Measurements from ENCODE around the gene SLC30A9.

The SLC30A9 gene

DNA sequence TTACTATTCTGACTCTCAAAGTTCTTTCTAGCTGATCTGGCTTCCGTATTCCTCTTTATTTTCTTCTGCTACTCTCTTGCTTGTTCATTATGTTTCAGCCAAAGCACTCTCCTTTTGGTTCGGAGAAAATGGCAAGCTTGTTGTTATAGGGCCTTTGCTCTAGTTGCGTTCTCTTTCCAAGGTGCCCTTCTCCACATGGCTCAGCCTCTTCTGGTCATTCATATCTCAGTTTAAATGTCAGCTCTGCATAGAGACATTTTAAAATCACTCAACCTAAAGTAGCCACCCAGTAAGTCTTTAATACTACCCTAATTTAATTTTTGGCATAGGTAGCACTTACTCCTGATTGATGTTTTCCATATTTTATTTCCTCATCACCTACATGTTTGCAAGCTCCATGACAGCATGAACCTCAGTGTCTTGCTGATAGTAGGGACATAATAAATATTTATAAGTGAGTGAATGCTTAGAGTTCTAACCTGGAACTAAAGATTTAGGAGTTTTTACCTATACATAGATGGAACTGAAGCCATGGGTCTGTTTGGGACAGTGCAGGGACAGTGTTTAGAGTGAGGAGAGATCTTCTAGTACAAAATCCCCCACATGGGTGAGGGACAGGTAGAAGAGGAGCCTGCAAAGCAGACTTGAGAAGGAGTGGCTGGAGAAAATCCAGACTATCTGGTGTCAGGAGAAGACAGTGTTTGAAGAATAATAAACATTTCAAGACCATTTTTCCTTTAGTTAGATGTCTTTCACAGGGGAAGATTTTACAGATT is 17.9 kb downstream of the SLC30A9 start:
- DNase-seq, result no peak

DNA sequence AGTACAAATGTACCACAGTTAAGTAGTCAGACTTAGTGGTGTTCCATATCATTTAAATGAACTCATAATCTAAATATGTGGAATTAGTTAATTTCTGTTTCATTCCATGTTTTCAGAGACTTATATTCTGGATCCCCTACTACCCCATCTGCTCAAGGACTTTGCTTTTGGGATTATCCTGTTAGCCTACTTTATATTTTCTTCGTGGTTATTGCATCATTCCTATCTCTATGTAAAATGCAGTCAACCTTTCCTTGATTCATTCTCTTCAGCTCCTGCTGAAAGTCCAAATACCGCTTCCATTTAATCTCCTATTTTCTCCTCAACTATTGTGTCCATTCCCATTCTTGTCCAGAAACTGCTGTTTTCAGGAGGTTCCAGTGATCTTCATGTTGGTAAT is 25.1 kb downstream of the SLC30A9 start:
- no peak for DNase-seq

DNA sequence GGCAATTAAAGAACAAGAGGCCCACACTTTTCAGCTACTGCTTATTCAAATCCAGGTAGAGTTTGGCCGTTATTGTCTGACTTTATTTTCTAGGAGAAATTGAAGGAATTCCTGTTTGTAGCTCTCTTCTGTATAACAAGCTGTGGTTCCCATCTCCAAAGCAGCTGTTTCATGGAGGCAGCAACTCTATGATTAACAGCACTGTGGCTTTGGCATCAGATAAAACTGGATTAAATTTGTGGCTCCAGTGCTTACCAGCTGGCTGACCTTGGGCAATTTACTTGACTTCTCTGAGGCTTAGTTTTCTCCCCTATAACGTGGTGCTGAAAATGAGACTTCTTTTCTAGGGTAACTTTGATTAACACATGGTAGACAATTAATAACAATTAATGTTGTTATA is 28.1 kb downstream of the SLC30A9 start:
- DNase-seq, result no peak

DNA sequence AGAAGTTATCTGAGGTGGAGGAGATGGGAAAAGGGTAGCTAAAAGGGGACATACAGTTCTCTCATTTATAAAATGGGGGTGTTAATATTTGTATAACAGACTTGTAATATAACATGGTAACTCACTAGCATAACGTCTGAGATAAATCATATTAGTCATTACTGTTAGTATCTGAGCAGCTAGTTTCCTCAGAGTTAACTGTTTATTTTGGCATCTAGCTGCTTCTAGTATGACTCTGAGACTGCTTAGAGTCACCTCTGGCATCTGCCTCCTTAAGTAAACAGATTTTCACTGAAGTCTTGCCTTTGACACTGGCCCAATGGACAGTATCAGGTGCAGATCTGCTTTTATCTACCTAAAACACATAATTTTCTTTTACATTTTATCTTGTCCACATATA is 58.1 kb downstream of the SLC30A9 start:
- no peak for DNase-seq

DNA sequence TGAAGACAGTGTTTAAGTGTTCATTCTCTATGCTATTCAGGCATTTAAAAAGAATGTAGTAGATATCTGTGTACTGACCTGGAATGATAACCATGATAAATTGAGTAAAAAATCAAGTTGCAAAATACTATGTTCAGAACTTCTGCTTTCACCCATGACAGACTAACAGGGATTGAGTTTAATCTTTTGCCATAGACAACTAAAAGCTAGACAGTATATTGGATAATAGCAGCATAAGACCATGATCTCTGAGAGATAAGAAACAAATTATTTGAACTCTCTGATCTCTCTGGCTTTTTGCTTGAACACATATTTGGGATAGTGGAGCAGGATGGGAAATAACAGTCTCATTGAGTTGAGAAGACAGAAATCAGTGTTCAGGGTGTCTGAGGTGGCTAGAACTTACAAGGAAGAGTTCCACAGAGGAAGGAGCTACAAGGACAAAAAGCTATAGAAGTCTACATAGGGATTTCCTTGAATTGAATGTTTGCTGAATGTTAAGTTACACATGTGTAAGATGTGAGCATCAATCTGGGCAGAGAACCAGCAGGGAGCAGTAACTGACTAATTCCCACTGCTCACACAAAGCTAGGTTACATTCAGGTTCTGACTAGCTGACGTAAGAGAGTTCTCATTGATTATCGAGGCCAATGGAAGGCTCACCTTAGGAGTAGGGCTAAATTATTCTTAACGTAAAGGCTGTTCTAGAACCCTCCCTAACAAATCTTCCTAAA is 60.4 kb downstream of the SLC30A9 start:
- DNase-seq, result no peak

DNA sequence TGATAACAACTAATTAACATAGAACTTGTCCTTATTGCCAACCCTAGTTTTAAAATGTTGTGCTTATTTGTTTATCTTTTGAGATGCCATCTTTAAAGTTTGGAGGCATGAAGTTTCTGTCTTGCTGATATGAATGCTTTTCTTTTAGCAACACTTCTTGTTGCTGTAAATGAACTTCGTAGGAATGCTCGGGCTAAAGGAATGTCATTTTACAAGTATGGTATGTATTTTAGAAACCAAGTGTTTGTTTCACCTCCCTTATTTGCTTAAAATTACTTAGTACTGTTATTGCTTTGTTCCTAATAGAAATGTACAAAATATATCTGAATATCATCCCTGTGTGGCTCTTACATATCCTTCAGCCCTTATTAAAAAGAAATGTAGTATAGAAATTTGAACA is 76.1 kb downstream of the SLC30A9 start:
- DNase-seq, result no peak

DNA sequence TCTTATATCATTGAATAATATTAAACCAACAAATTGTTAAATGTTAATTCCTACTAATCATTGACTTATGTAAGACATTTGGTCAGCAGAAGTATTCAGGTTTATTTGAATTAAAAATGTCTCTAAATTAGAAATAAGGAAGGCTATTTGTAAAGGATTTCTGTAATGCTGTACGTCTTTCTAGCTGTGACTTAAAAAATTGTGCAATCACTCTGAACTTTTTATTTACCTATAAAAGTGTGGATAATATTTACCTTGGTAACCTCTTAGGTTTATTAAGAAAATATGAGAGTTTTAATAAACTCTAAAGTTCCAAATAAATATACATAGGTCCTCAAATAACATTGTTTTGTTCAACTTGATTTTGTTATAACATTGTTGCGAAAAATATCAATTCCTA is 76.9 kb downstream of the SLC30A9 start:
- DNase-seq, result no peak

DNA sequence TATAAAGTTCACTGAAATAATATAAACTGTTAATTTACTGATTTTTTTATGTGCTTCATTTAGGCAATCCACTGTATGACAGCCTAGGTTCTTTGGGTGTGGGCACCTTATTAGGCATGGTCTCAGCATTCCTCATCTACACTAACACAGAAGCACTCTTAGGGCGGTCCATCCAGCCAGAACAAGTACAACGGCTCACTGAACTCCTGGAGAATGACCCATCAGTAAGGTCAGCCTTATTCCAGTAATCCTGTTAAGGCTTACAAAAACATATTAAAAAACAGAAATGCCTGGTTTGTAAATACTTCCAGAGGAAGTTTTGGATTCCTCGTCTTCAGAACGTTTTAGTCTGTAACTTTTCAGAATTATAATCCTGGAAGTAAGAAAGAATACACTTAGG is 80.1 kb downstream of the SLC30A9 start:
- no peak for DNase-seq

DNA sequence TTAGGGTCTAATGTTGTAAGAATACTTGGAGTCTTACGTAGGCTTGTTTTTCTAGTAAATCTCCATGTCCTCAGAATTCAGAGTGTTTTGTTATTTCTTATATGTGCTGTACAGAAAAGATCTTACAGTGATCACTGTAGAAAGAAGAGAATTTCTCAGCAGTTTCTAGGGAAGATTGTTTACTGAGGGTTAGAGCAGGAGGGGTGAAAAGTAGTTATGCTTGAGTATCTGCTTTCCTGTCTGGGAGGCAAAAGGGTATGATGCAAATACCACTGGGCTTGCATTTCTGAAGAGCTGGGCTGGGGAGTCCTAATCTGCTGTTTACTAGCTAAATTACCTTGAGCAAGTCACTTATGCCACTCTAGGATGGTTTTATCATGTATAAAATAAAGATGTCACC is 84.0 kb downstream of the SLC30A9 start:
- DNase-seq, result no peak

DNA sequence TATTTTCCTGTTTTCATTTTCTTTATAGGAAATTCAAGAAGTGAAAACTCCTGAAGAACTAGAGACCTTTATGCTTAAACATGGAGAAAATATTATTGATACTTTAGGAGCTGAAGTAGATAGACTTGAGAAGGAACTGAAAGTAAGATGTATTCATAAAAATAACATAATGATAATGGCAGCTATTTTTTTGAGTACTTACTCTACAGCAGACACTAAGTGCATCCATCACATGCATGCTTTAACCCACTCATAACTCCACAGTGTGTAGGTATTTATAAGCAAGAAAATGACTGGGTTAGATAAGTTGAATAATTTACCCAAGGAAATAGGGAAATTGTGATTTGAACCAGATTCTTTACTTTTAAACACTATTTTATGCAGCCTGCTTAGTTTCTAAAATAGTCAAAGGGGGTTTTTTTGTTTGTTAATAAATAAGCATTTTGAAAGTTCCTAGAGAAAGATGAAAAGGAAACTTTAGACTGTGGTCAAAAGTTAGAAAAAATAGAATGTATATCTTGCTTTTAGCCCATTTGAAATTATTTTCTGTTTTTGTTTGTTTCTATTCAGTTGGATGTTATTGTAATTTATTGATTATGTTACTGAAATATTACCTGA is 88.0 kb downstream of the SLC30A9 start:
- no peak for DNase-seq

DNA sequence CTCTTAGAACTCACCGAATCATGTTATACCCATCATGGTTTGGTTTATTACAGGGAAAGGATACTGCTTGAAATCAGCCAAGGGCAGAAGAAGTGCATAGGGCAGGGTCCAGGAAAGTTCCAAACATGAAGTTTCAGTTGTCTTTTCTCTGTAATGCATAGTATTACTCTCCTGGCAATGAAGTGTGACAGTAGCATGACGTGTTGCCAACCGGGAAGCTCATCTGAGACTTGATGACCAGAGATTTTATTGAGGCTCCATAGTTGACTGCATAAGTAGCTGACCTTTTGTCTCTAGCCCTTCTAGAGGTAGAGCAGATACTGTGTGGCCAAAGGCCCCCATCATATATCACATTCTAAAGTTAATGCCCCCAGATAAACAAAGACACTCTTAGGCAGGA is 90.0 kb downstream of the SLC30A9 start:
- no peak for DNase-seq

DNA sequence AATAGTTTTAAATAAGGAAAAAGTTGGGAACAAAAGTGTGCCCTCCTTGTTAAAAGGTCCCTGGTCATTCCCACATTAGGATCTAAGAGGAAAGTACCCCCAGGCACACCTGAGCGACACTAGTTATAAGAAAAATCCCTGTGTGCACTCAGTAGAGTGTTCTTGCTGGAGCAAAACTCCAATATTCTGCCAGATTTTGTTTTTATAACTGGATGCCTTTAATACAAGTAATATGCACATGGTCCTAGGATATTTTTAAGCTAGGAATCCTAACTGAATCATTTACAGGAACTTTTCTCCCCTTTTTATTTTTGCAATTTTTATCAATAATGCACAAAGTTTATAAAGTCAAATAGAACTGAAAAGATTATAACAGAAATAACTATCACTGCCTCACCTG is 93.5 kb downstream of the SLC30A9 start:
- no peak for DNase-seq

DNA sequence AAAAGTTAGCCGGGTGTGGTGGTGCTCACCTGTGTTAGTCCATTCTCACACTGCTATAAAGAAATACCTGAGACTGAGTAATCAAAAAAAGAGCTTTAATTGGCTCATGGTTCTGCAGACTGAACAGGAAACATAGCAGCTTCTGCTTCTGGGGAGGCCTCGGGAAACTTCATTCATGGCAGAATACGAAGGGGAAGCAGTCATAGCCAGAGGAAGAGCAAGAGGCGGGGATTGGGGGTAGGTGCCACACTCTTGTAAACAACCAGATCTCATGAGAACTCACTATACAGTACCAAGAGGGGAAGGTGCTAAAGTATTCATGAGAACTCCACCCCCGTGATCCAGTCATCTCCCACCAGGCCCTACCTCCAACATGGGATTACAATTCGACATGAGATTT is 98.1 kb downstream of the SLC30A9 start:
- no peak for DNase-seq

DNA sequence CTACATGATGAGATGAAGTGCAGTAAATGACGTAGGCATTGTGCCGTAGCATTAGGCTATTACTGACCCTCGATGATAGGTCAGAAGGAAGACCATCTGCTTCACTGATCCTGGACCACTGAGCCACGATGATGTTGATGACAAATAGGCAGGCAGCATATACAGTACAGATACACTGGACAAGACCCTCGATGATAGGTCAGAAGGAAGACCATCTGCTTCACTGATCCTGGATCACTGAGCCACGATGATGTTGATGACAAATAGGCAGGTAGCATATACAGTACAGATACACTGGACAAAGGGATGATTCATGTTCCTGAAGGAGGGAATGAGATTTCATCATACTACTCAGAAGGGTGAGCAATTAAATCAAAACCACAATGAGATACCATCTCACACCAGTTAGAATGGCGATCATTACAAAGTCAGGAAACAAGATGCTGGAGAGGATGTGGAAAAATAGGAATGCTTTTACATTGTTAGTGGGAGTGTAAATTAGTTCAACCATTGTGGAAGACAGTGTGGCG is 111.2 kb downstream of the SLC30A9 start:
- no peak for DNase-seq

DNA sequence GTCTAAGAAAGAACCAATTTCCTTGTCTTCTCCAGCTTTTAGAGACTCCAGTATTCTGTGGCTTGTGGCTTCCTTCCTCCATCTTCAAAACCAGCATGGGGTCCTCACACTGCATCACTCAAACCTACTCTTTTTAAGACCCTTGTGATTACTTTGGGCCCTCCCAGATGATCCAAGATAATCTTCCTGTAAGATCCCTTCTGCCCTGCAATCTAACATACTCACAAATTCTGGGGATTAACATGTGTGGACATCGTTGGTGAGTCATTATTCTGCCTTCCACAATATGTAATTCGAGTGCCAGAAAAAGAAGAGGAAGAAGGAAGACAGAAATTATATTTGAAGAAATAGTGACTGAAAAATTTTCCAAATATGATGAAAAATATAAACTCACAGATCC is 114.2 kb downstream of the SLC30A9 start:
- no peak for DNase-seq

DNA sequence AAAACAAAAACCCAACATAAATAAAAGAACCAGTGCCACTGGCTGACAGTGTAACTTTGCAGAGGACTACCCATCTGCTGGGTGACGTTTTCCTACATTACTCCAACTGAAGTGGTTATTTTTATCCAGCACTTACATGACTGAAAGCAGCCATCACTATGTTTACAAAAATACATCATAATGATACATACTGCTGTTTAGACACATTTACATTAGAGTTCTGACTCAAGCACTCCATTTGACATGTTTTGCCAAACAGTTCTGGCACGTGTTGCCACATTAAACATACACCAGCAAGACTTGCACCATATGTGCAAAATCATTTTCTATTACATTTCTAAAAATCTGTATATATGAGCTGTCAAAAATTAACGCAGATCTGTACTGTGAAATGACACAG is 122.5 kb downstream of the SLC30A9 start:
- DNase-seq, result no peak

DNA sequence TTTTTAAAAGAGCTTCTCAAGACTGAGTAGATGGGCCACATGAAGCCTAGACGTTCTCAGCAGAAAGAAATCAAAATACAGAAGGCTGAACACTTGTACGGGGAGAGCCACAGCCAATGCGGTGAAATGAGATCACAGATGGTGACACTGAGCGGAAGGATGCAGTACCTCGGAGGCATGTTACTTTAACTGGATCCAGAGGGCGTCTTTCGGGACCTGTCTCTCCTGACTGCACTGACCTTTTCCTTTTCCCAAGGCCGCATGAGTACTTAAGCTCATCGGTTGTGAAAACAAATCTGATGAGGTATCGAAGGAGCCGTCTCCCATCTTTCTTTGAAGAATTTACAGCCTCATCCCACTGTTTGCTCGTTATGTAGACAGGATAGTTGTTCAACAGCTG is 129.6 kb downstream of the SLC30A9 start:
- DNase-seq, result no peak

DNA sequence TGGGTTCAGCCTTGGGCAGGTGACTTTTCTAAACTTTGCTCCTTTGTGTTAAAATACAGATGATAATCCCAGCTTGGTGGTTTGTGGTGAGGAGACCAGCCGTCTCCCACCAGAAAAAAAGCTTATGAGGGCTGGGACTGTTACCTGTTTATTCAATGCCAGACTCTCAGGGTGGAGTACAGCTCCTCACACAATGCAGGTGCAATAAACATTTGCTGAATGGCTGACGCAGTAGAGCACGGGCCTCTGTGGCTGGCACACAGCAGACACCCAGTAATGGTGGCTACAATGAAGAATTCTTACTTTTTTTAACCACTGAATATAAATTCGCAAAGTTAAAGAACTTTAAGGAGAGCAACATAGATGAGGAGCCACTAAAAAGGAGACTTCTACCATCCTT is 131.9 kb downstream of the SLC30A9 start:
- DNase-seq, result no peak

DNA sequence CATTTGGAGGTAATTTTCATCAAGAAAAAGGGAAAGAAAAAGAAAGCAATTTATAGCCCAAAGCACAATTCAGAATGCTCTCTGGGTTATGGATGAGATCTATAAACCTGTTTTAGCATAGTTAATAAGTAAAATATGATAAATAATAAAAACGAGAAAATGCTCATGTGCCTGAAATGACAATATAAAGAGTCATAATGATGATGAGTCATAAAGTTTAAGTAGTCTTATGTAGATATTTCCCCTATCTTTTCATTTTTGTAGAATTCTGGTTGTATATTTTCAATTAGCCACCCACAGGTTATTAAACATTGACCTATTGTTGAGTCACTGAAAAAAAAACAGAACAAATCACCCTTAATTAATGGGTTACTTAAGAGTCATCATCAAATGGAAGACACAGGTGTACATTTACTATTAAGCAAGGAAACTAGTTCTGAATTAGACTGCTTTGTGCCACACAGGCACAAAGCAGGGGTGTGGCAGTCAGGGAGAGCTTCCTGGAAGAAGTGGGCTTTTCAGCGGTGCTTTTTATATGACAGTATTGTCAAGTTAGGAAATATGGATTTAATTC is 132.8 kb downstream of the SLC30A9 start:
- no peak for DNase-seq

DNA sequence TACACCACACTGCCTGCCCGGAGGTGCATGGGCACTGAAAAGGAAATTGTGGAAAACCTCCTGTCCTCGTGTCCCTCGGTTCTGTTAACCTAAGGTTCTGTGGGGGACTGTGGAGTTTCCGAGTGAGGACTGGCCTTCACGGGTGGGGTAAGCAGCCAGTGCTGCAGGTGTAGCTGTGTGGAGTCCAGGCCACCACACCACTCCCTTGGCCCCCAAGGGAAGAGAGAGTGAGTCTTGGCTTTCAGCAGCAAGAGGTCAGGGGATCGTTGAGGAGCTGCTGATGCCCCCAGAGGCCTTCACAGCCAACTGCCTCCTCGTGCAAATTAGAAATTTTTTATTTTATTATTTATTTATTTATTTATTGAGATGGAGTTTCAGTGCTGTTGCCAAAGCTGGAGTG is 141.8 kb downstream of the SLC30A9 start:
- DNase-seq, result no peak

DNA sequence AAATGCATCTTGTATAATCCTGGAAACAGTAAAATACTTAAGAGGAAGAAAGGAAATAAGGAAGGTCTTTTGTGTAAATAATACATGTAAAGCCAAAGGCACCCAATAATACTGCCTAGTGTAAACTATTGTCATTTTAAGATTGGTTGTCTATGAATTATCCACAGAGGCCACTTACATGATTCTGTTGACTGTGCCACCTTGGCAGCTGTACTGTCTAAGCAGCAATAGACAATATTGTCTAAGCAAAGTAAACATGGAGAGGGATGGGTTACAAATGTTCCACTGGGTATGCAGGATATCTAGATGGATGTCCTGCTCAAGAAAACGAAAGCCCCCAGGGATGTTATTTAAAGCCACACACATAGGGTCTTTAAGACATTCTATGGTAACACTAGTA is 142.7 kb downstream of the SLC30A9 start:
- DNase-seq, result no peak

DNA sequence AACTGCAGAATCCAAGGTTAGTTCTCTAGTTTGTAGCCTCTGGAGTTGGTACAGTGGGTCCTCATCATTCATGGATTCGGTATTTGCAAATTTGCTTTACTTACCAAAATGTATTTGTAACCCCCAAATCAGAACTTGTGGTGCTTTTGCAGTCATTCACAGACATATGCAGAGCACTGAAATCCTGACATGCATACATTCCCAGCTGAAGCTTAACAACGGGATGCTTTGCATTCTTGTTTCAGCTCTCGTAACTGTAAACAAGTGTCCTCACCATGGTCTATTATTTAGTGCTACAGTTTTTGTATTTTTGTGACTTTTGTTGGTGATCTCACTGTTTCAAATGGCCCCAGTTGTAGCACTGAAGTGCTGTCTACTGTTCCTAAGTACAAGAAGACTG is 146.0 kb downstream of the SLC30A9 start:
- no peak for DNase-seq

Measured in activated effector memory CD4-positive, alpha-beta T cell treated with Interleukin-2 at 50 U/mL for 16 hours (primary cell).